IPS-15b (cell line): ENCODE measurements around the gene TERT.

ENCODE experiments used
- H3K27me3 ChIP-seq: one replicate; pipeline ENCODE4 v1.6.1; 2013; ENCODE audit warnings: low read length; ENCODE audit not compliant: control insufficient read depth, insufficient read depth
- H3K36me3 ChIP-seq: one replicate; pipeline ENCODE4 v1.6.1; 2013; ENCODE audit warnings: low read length; ENCODE audit not compliant: control insufficient read depth, insufficient read depth
- H3K4me1 ChIP-seq: one replicate; pipeline ENCODE4 v1.6.1; 2013; ENCODE audit warnings: mild to moderate bottlenecking, low read length; ENCODE audit not compliant: control insufficient read depth, insufficient read depth
- H3K4me3 ChIP-seq: one replicate; pipeline ENCODE4 v1.5.1; 2013; ENCODE audit warnings: low read depth, low read length
- H3K9ac ChIP-seq: one replicate; pipeline ENCODE4 v1.6.1; 2013; ENCODE audit warnings: low read depth, mild to moderate bottlenecking, low read length
- H3K9me3 ChIP-seq: one replicate; pipeline ENCODE4 v1.6.1; 2013; ENCODE audit warnings: mild to moderate bottlenecking, low read length; ENCODE audit not compliant: control insufficient read depth, insufficient read depth

TERT gene

GRCh38 chr5:1244255-1244654 lies 50.6 kb downstream of the TERT start:
- no peak overlapping the region for H3K9ac ChIP-seq
- no peaks in the 10 kb centered on the region for H3K4me1 ChIP-seq
- no peaks in the 10 kb centered on the region for H3K27me3 ChIP-seq
- H3K9me3 ChIP-seq, result no peaks in the 10 kb centered on the region
- H3K4me3 ChIP-seq, result no peak overlapping the region
- no peaks in the 10 kb centered on the region for H3K36me3 ChIP-seq

- Histone ChIP-seq H3K4me1 (no peaks in the 10 kb centered on the region), H3K36me3 (no peaks in the 10 kb centered on the region), H3K27me3 (no peaks in the 10 kb centered on the region), H3K9me3 (no peaks in the 10 kb centered on the region), H3K9ac (no peak overlapping the region), H3K4me3 (no peak overlapping the region)
Measured at GRCh38 chr5:1243487-1244130, 51.3 kb downstream of the TERT start.

GRCh38 chr5:1242733-1243486 lies 52.0 kb downstream of the TERT start:
- H3K27me3 ChIP-seq, result no peaks in the 10 kb centered on the region
- no peaks in the 10 kb centered on the region for H3K4me1 ChIP-seq
- H3K4me3 ChIP-seq, result no peak overlapping the region
- H3K9ac ChIP-seq, result no peak overlapping the region
- no peaks in the 10 kb centered on the region for H3K36me3 ChIP-seq
- no peaks in the 10 kb centered on the region for H3K9me3 ChIP-seq

GRCh38 chr5:1241509-1242080 lies 53.3 kb downstream of the TERT start:
- H3K27me3 ChIP-seq, result no peaks in the 10 kb centered on the region
- no peaks in the 10 kb centered on the region for H3K9me3 ChIP-seq
- H3K36me3 ChIP-seq, result no peaks in the 10 kb centered on the region
- H3K4me3 ChIP-seq, result no peak overlapping the region
- no peak overlapping the region for H3K9ac ChIP-seq
- no peaks in the 10 kb centered on the region for H3K4me1 ChIP-seq

- Histone ChIP-seq H3K9me3 (no peaks in the 10 kb centered on the region), H3K9ac (no peak overlapping the region), H3K4me3 (no peak overlapping the region), H3K36me3 (no peaks in the 10 kb centered on the region), H3K4me1 (no peaks in the 10 kb centered on the region), H3K27me3 (no peaks in the 10 kb centered on the region)
Measured at GRCh38 chr5:1240496-1241260, 54.2 kb downstream of the TERT start.

- Histone ChIP-seq H3K9ac (no peak overlapping the region), H3K4me1 (no peaks in the 10 kb centered on the region), H3K4me3 (no peak overlapping the region), H3K9me3 (no peaks in the 10 kb centered on the region), H3K36me3 (no peaks in the 10 kb centered on the region), H3K27me3 (no peaks in the 10 kb centered on the region)
Measured at GRCh38 chr5:1239505-1240251, 55.2 kb downstream of the TERT start.

GRCh38 chr5:1235838-1236237 lies 59.0 kb downstream of the TERT start:
- no peaks in the 10 kb centered on the region for H3K4me1 ChIP-seq
- no peaks in the 10 kb centered on the region for H3K27me3 ChIP-seq
- no peaks in the 10 kb centered on the region for H3K9me3 ChIP-seq
- no peaks in the 10 kb centered on the region for H3K36me3 ChIP-seq
- H3K9ac ChIP-seq, result no peak overlapping the region
- H3K4me3 ChIP-seq, result no peak overlapping the region

GRCh38 chr5:1235379-1235778 lies 59.5 kb downstream of the TERT start:
- Histone ChIP-seq H3K4me3 (no peak overlapping the region), H3K9ac (no peak overlapping the region), H3K27me3 (no peaks in the 10 kb centered on the region), H3K4me1 (no peaks in the 10 kb centered on the region), H3K36me3 (no peaks in the 10 kb centered on the region), H3K9me3 (no peaks in the 10 kb centered on the region)

GRCh38 chr5:1232780-1233179 lies 62.1 kb downstream of the TERT start:
- H3K36me3 ChIP-seq, result no peaks in the 10 kb centered on the region
- H3K4me3 ChIP-seq, result no peak overlapping the region
- H3K27me3 ChIP-seq, result no peaks in the 10 kb centered on the region
- H3K9ac ChIP-seq, result no peak overlapping the region
- no peaks in the 10 kb centered on the region for H3K4me1 ChIP-seq
- H3K9me3 ChIP-seq, result no peaks in the 10 kb centered on the region

GRCh38 chr5:1231354-1231905 lies 63.4 kb downstream of the TERT start:
- H3K27me3 ChIP-seq, result no peaks in the 10 kb centered on the region
- no peaks in the 10 kb centered on the region for H3K4me1 ChIP-seq
- H3K9ac ChIP-seq, result no peak overlapping the region
- H3K9me3 ChIP-seq, result no peaks in the 10 kb centered on the region
- H3K36me3 ChIP-seq, result no peaks in the 10 kb centered on the region
- no peak overlapping the region for H3K4me3 ChIP-seq

- Histone ChIP-seq H3K9ac (no peak overlapping the region), H3K27me3 (no peaks in the 10 kb centered on the region), H3K36me3 (no peaks in the 10 kb centered on the region), H3K4me3 (no peak overlapping the region), H3K4me1 (no peaks in the 10 kb centered on the region), H3K9me3 (no peaks in the 10 kb centered on the region)
Measured at GRCh38 chr5:1230551-1230950, 64.3 kb downstream of the TERT start.
